HCT116 (cell line): Measurements from ENCODE around the gene TAF12. TPM values are rescaled to one million over a fixed set of nuclear protein-coding genes. Genes with fewer than 3 reads are reported as not detected.
"Not testable (repeated sequence)": the region's sequence is repeated elsewhere in the genome, so short reads cannot be mapped to it uniquely, and the experiment has no call there.

Source experiments
- ATAC-seq: fragments of 200-7000 bp; cut with Tn5 transposase; 2 replicates; pipeline ENCODE4 v1.9.1; 2020; ENCODE audit warnings: mild to moderate bottlenecking, moderate library complexity
- BruUV-seq: library from RNA; stranded (reverse); fragments of 400-500 nt; replicated peaks from 2 replicates; lab custom pipeline; 2021; lab: Mats Ljungman, UMichigan
- CTCF ChIA-PET: fragments of 300-600 bp; sonication (Branson Sonifier 250); formaldehyde crosslinking; loops from one replicate; lab custom pipeline; 2021; ENCODE audit warnings: antibody characterized with exemption; lab: Charles Lee
- POLR2A ChIA-PET: fragments of 300-600, 350-600 bp; sonication (Branson Sonifier 250); formaldehyde crosslinking; loops from one replicate; lab custom pipeline; 2021; ENCODE audit warnings: antibody characterized with exemption; lab: Charles Lee
- RAD21 ChIA-PET, 2 experiments: fragments of 300-600 bp; sonication (Branson Sonifier 250); formaldehyde crosslinking; loops; one replicate each; lab custom pipeline; 2023; ENCODE audit warnings: low total read pairs in 2 of 2; ENCODE audit not compliant: uncharacterized antibody in 2 of 2, unreplicated experiment in 2 of 2, low non-redundant PET in 1 of 2; lab: Charles Lee
- DNase-seq: peaks from one replicate; pipeline ENCODE4 v3.0.0-alpha.2; 2010; ENCODE audit warnings: low read depth, low spot score
- H2AFZ ChIP-seq: fragments of 200-600 bp; shearing (Covaris generic), sonication (generic); 2 replicates; pipeline ENCODE4 v1.6.1; 2017; ENCODE audit warnings: low read depth, mixed run types, mixed read lengths, antibody characterized with exemption, low read length; ENCODE audit not compliant: poor library complexity, severe bottlenecking
- H3K27ac ChIP-seq: 2 replicates; pipeline ENCODE4 v1.5.1; 2012; ENCODE audit warnings: low read depth, low read length
- H3K27me3 ChIP-seq: fragments of 200-600 bp; sonication (generic); 2 replicates; pipeline ENCODE4 v1.6.1; 2016; ENCODE audit warnings: mixed run types, low read length, mixed read lengths; ENCODE audit not compliant: insufficient read depth
- H3K36me3 ChIP-seq, 2 experiments: fragments of 200-500 bp in 1 of 2; fragments of 200-600 bp in 1 of 2; sonication (Bioruptor generic) in 1 of 2; sonication (generic) in 1 of 2; 2 replicates each; pipeline versions ENCODE4 v1.5.1 to v1.6.1; 2014 to 2016; ENCODE audit warnings: low read length in 2 of 2, inconsistent platforms in 1 of 2, mixed read lengths in 1 of 2, mixed run types in 1 of 2; ENCODE audit not compliant: insufficient read depth in 2 of 2, control insufficient read depth in 1 of 2
- H3K4me1 ChIP-seq, 2 experiments: fragments of 200-600 bp in 1 of 2; sonication (generic) in 1 of 2; 2 replicates each; pipeline versions ENCODE4 v1.5.1 to v1.6.1; 2012 to 2017; ENCODE audit warnings: low read length in 2 of 2, inconsistent platforms in 1 of 2, mild to moderate bottlenecking in 1 of 2, mixed read lengths in 1 of 2, mixed run types in 1 of 2, moderate library complexity in 1 of 2; ENCODE audit not compliant: insufficient read depth in 2 of 2, control insufficient read depth in 1 of 2
- H3K4me2 ChIP-seq: fragments of 200-600 bp; sonication (generic); 2 replicates; pipeline ENCODE4 v1.6.1; 2017; ENCODE audit warnings: mixed run types, low read length, mixed read lengths
- H3K4me3 ChIP-seq, 2 experiments: fragments of 200-600 bp in 1 of 2; sonication (generic) in 1 of 2; replicated peaks in 1 of 2; 2 replicates each; pipeline ENCODE4 v1.5.1; 2011 to 2016; ENCODE audit warnings: low read length in 2 of 2, control low read depth in 1 of 2, low read depth in 1 of 2, mild to moderate bottlenecking in 1 of 2, mixed read lengths in 1 of 2, mixed run types in 1 of 2
- H3K79me2 ChIP-seq: fragments of 200-600 bp; sonication (generic); 2 replicates; pipeline ENCODE4 v1.6.1; 2017; ENCODE audit warnings: mild to moderate bottlenecking, mixed run types, low read length, moderate library complexity, mixed read lengths; ENCODE audit not compliant: insufficient read depth
- H3K9ac ChIP-seq: fragments of 200-600 bp; sonication (generic); 2 replicates; pipeline ENCODE4 v1.6.1; 2016; ENCODE audit warnings: low read length, mixed read lengths
- H3K9me2 ChIP-seq: fragments of 200-600 bp; sonication (generic), shearing (Covaris generic); 2 replicates; pipeline ENCODE4 v1.6.1; 2017; ENCODE audit warnings: mixed run types, mild to moderate bottlenecking, moderate library complexity; ENCODE audit not compliant: insufficient read depth
- H3K9me3 ChIP-seq, 2 experiments: fragments of 200-500 bp in 1 of 2; fragments of 200-600 bp in 1 of 2; sonication (Bioruptor generic) in 1 of 2; sonication (generic) in 1 of 2; 2 replicates each; pipeline ENCODE4 v1.6.1; 2014 to 2017; ENCODE audit warnings: low read length in 2 of 2, mixed read lengths in 2 of 2, inconsistent platforms in 1 of 2, low read depth in 1 of 2, mild to moderate bottlenecking in 1 of 2, mixed run types in 1 of 2, moderate library complexity in 1 of 2; ENCODE audit not compliant: control insufficient read depth in 1 of 2, insufficient read depth in 1 of 2
- H4K20me1 ChIP-seq: fragments of 200-600 bp; sonication (generic), shearing (Covaris generic); 2 replicates; pipeline ENCODE4 v1.6.1; 2017; ENCODE audit warnings: mixed run types, mild to moderate bottlenecking, moderate library complexity; ENCODE audit not compliant: insufficient read depth
- ELF1 ChIP-seq: IDR thresholded peaks from 2 replicates; pipeline ENCODE4 v1.6.1; 2012; ENCODE audit warnings: low read depth, borderline replicate concordance
- POLR2A ChIP-seq: IDR thresholded peaks from 2 replicates; pipeline ENCODE4 v1.7.0; 2011; ENCODE audit warnings: borderline replicate concordance; ENCODE audit not compliant: insufficient read depth, insufficient read length; ENCODE audit errors: extremely low read depth
- POLR2AphosphoS5 ChIP-seq: IDR thresholded peaks from 2 replicates; pipeline ENCODE4 v1.6.1; 2011; ENCODE audit warnings: mild to moderate bottlenecking, low read depth, low read length, moderate library complexity
- SP1 ChIP-seq: IDR thresholded peaks from 2 replicates; pipeline ENCODE4 v1.6.1; 2012; ENCODE audit warnings: low read depth
- ZBTB33 ChIP-seq: IDR thresholded peaks from 2 replicates; pipeline ENCODE4 v1.6.1; 2011; ENCODE audit warnings: mild to moderate bottlenecking, low read length, moderate library complexity; ENCODE audit not compliant: insufficient replicate concordance; ENCODE audit errors: extremely low read depth
- intact Hi-C: fragments of 100-400 bp; cut with micrococcal nuclease; formaldehyde crosslinking; loops from 2 replicates; pipeline ENCODE4 v1.10.0; 2022
- total RNA-seq: library from RNA; stranded (reverse); gene quantifications from one replicate; pipeline ENCODE4 v1.2.1, GENCODE V29; 2021; ENCODE audit not compliant: unreplicated experiment
- TF ChIP-seq, protein P1 (sequence below): IDR thresholded peaks from 2 replicates; pipeline ENCODE4 v1.6.1; 2012

The TAF12 gene
- total RNA-seq, 1 experiment from 2014 or later = 39.0 TPM

DNA sequence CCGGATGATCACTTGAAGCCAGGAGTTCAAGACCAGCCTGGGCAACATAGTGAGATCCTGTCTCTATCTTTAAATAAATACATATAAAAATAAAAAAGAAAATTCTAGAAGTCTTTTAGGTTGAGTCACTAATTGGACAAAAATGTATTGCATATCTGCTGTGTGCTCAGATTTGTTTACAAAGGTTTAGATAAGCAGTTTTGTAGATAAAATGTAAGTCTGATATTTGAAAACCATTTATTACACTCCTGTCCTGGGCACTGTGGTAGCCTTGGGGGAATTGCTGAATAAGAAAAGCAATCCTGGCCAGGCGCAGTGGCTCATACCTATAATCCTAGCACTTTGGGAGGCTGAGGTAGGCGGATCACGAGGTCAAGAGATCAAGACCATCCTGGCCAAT, 37.3 kb upstream of the TAF12 start:
- POLR2A ChIA-PET = no interaction called here
- H3K4me1 ChIP-seq = 0 out of 4 replicates have a peak, but pooled peaks cover 0 to 3% of the 10 kb centered on the region in 2 experiments
- intact Hi-C loops = no loop called here
- H4K20me1 ChIP-seq = no peaks in the 10 kb centered on the region
- H3K27me3 ChIP-seq = no peaks in the 10 kb centered on the region
- no peak overlapping the region for H3K4me3 ChIP-seq
- H3K9me2 ChIP-seq = no peaks in the 10 kb centered on the region
- 0 out of 4 replicates have a peak, but pooled peaks cover 0 to 3% of the 10 kb centered on the region in 2 experiments for H3K36me3 ChIP-seq
- CTCF ChIA-PET = no interaction called here
- DNase-seq (no peak), ATAC-seq (no peak)
- H3K9ac ChIP-seq = no peak overlapping the region
- RAD21 ChIA-PET = no interaction called here
- TF ChIP-seq POLR2AphosphoS5 (no peak), POLR2A (no peak)
- no peak overlapping the region for H2AFZ ChIP-seq
- no TSS peak for BruUV-seq
- H3K27ac ChIP-seq = no peak overlapping the region
- H3K4me2 ChIP-seq = no peak overlapping the region
- no peaks in the 10 kb centered on the region for H3K9me3 ChIP-seq
- peaks cover 12% of the 10 kb centered on the region for H3K79me2 ChIP-seq

GRCh38 chr1:28675924-28676257, 33.0 kb upstream of the TAF12 start:
- H4K20me1 ChIP-seq = no peaks in the 10 kb centered on the region
- peaks cover 19% of the 10 kb centered on the region for H3K79me2 ChIP-seq
- RAD21 ChIA-PET = no interaction called here
- no peak overlapping the region for H3K4me2 ChIP-seq
- CTCF ChIA-PET = no interaction called here
- no peak overlapping the region for H3K4me3 ChIP-seq
- no peaks in the 10 kb centered on the region for H3K9me2 ChIP-seq
- no peak overlapping the region for H2AFZ ChIP-seq
- ATAC-seq (no peak), DNase-seq (no peak)
- H3K36me3 ChIP-seq = no peaks in the 10 kb centered on the region
- intact Hi-C loops = no loop called here
- no peaks in the 10 kb centered on the region for H3K9me3 ChIP-seq
- H3K4me1 ChIP-seq = 0 out of 4 replicates have a peak, but pooled peaks cover 0 to 3% of the 10 kb centered on the region in 2 experiments
- POLR2A ChIA-PET = no interaction called here
- H3K9ac ChIP-seq = no peak overlapping the region
- no peak overlapping the region for H3K27ac ChIP-seq
- no TSS peak for BruUV-seq
- TF ChIP-seq ZBTB33 (no peak), SP1 (no peak), ELF1 (no peak)
- TF ChIP-seq, protein P1, sequence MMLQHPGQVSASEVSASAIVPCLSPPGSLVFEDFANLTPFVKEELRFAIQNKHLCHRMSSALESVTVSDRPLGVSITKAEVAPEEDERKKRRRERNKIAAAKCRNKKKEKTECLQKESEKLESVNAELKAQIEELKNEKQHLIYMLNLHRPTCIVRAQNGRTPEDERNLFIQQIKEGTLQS = no peak
- H3K27me3 ChIP-seq = no peaks in the 10 kb centered on the region

GRCh38 chr1:28672971-28673370, 30.1 kb upstream of the TAF12 start:
- H3K27me3 ChIP-seq, POLR2A ChIA-PET, BruUV-seq, DNase-seq, H3K4me2 ChIP-seq, ATAC-seq, H3K9me2 ChIP-seq, H4K20me1 ChIP-seq, H3K4me3 ChIP-seq, CTCF ChIA-PET, H2AFZ ChIP-seq, H3K27ac ChIP-seq, intact Hi-C loops, RAD21 ChIA-PET, H3K9me3 ChIP-seq, H3K36me3 ChIP-seq, H3K9ac ChIP-seq: not testable (repeated sequence)
- peaks cover 4 to 11% of the 10 kb centered on the region in 2 experiments for H3K4me1 ChIP-seq
- peaks cover 32% of the 10 kb centered on the region for H3K79me2 ChIP-seq
